ENCODE results near the gene CLEC18C.
"Not testable (repeated sequence)": the region's sequence is repeated elsewhere in the genome, so short reads cannot be mapped to it uniquely, and the experiment has no call there.

CLEC18C gene

GRCh38 chr16:70226024-70226423 lies 52.4 kb downstream of the CLEC18C start:
- not testable (repeated sequence) for H3K9me3 ChIP-seq, H3K27ac ChIP-seq, H3K27me3 ChIP-seq, H4K20me1 ChIP-seq, H3K9ac ChIP-seq, H3K4me3 ChIP-seq, H3K4me2 ChIP-seq
- Histone ChIP-seq H3K36me3 (peaks cover 31% of the 10 kb centered on the region), H3K4me1 (peaks cover 13% of the 10 kb centered on the region)

- not testable (repeated sequence) for H4K20me1 ChIP-seq, H3K9me3 ChIP-seq, H3K27me3 ChIP-seq, H3K4me2 ChIP-seq, H3K9ac ChIP-seq, H3K27ac ChIP-seq, H3K4me3 ChIP-seq, H3K4me1 ChIP-seq
- peaks cover 51% of the 10 kb centered on the region for H3K36me3 ChIP-seq
Measured at GRCh38 chr16:70231831-70232230, 58.2 kb downstream of the CLEC18C start.

Data from BLaER1 (cell line).